GM21528 (cell line): ENCODE results near the gene MLN.

ENCODE experiments used
- ATAC-seq: cut with Tn5 transposase; IDR thresholded peaks from one replicate; pipeline ENCODE4 v1.9.1; 2021; ENCODE audit warnings: mild to moderate bottlenecking, moderate library complexity; ENCODE audit not compliant: unreplicated experiment, low FRiP score

MLN gene

DNA sequence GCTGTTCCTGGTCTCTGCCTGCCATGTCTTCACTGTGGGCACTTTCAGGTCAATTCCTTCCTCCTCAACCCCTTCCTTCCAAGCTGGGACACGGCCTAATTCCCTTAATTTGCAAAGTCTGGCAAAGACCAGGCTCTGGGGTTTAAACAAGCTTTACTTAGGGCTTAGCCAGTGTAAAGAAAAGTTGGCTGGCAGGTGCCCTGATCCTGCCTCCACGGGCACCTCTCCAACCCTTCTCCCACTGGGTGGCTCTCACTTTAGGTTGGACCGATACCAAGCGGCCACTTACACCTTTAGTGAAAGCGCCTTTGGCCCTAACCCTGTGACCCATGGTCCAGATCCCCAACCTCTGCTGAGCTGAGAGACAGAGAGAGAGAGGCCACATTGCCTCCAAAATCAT lies 13.7 kb upstream of the MLN start:
- no peak for ATAC-seq

GRCh38 chr6:33816911-33817310 lies 13.1 kb upstream of the MLN start:
- ATAC-seq: no peak

GRCh38 chr6:33815854-33816253 lies 12.1 kb upstream of the MLN start:
- no peak for ATAC-seq

- ATAC-seq: no peak
Measured at GRCh38 chr6:33813990-33814985, 10.5 kb upstream of the MLN start.

GRCh38 chr6:33813246-33813904 lies 9.6 kb upstream of the MLN start:
- no peak for ATAC-seq

- ATAC-seq: no peak
Measured at GRCh38 chr6:33812669-33813068, 8.9 kb upstream of the MLN start.

- ATAC-seq: no peak
Measured at GRCh38 chr6:33809594-33809993, 5.8 kb upstream of the MLN start.

GRCh38 chr6:33808641-33809180 lies 4.9 kb upstream of the MLN start:
- ATAC-seq: no peak

DNA sequence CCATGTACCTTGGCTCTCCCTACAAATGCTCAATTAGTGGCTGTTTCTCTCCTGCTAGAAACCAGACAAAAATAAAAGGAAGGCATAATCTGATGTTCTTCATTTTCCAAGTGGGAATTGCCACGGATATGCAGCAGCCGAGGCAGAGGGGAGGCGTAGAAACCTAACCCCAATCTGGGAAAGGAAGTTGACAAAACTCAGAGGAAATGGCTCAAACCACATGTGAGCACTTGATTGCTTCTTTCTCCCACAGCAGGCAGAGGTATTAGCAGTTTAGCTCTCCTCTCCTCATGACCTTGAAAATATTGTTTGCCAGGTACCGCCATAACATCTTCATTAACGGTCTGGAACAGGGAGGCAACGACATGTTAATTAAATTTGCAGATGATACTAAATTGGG lies 3.8 kb upstream of the MLN start:
- ATAC-seq: no peak

- ATAC-seq: no peak
Measured at GRCh38 chr6:33806841-33807240, 3.0 kb upstream of the MLN start.

GRCh38 chr6:33802186-33802958 lies 1.4 kb downstream of the MLN start:
- ATAC-seq: no peak

DNA sequence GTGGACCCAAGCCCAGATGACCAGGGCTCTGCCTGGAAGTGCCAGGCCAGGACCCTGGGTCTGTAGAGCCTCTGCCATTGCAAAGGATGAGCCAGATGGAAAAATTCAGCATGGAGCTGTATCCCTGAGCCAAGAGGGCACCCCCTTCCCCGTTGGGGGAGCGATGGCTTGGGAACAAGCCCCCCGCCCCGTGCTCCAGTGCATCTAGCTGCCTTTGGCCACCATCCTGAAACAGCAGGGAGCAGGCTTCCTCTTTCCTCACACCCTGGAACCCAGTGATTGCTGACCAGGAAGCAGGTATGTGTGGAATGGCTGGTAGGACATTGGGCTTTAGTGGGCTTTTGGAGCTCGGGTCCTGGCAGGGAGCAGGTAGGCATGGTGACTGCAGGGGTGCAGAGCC lies 2.2 kb downstream of the MLN start:
- ATAC-seq: no peak

DNA sequence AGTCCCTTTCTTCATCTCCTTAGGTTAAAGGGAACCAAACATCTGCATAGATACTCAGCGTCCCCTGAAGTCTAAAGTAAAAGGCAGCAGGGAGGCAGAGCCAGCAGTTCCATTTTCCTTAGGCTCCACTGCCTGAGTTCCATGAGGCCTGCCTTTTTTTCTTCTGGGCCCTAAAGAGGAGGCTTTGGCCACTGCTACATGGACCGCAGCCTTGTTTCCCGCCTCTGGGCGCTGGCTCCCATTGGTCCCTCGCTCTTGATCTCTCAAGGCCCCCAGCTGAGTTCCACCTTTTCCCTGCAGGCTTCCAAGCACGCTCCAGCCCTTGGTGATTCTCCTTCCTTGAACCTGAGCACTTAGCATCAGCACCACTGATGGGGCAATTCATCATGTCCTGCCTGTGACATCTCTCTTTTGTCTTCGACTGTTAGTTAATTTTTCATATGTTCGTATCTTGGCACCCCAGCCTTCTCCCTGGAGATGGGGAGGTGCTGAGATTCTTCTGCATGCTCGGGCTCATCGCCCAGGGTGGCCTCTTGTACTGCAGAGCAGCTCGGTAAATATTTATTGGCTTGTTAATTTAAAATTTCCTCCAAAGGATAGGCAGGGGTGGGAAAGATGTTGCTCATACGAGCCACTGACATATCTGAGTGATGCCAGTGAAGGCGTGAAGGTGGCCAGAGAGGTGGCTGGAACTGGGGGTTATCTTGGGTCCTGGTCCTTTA lies 3.4 kb downstream of the MLN start:
- ATAC-seq: no peak

GRCh38 chr6:33799454-33800113 lies 4.2 kb downstream of the MLN start:
- no peak for ATAC-seq

DNA sequence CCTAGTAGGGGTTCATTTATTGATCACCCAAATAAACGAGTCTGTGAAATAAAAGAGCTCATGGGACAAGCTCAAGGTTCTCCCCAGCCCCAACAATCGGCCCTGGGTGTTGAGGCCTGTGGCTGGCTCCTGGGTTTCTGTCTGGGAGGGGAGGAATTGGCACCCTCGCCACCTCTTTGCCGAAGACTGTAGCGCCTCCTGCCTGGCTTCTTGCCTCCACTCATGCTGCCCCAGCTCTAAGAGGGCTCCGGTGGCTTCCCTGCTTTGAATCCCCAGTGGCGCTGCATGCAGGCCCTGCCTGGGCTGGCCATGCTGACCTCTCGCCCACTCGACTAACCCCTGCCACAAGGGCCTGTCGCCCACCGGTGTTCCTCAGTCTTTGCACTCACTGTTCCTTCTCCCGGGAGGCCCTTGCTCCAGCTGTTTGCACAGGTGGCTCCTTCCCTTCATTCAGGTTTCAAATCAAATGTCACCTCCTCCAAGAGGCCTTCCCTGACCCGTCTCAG lies 5.4 kb downstream of the MLN start:
- no peak for ATAC-seq

DNA sequence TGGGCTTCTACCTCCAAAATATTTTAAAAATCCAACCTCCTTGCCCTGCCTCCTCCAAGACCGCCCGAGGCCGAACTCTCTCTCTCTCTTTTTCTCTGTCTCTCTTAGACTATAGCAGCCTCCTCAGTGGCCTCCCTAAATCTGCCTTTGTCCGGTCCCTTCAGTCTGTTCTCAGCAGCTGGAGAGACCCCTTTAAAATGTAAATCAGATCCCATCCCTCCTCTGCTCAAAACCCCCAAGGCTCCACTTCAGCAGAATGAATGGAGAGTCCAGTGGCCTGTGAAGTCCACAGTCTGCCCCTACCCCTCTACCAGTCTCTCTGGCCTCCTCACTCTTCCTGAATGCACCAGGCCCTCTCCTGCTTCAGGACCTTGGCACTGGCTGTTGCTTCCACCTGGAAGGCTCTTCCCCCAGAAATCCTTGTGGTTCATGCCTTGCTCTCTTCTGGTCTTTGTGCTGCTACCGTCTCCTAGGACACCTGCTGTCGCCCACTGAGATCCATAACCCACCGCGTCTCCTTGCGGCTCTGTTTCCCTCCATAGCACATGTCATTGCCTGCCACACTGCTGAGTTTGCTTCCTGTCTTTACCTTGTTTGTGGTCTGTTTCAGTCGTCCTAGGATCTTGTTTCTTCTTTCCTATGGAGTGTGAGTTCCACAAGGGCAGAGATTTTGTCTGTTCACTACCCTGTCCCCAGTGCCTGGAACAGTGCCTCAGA lies 6.0 kb downstream of the MLN start:
- ATAC-seq: no peak

- no peak for ATAC-seq
Measured at GRCh38 chr6:33794910-33795623, 8.7 kb downstream of the MLN start.

DNA sequence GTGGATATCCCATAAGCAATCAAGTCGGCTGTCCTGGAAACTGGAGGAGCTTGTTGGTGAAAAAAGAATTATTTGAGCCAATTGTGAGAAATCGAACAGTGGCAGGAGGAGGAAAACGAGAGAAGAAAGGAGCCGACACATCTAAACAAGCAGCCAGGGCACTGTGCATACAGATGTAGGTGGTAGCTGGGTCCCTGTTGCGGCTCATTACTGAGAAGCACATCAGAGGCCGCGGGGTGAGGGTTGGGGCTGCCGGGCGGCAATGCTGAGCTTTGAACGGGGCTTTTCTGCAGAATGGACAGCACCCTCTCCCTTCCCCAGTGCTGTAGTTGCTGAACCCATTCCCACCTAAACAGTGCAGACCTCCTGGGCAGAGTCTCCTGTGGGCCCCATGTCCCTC lies 10.8 kb downstream of the MLN start:
- no peak for ATAC-seq
